ENCODE data around the gene BCDIN3D.
"Not testable (repeated sequence)": the region's sequence is repeated elsewhere in the genome, so short reads cannot be mapped to it uniquely, and the experiment has no call there.

BCDIN3D gene

GRCh38 chr12:49855890-49856289 is 13.0 kb upstream of the BCDIN3D start:
- DNase-seq (ENCODE audit: low read depth), result not testable (repeated sequence)

GRCh38 chr12:49854976-49855375 is 12.1 kb upstream of the BCDIN3D start:
- DNase-seq (ENCODE audit: low read depth), result no peak

- DNase-seq (ENCODE audit: low read depth), result no peak
Measured at GRCh38 chr12:49853671-49854070, 10.8 kb upstream of the BCDIN3D start.

- DNase-seq (ENCODE audit: low read depth), result no peak
Measured at GRCh38 chr12:49847161-49847560, 4.3 kb upstream of the BCDIN3D start.

- DNase-seq (ENCODE audit: low read depth), result no peak
Measured at GRCh38 chr12:49846032-49846431, 3.1 kb upstream of the BCDIN3D start.

GRCh38 chr12:49843876-49844437 is 1.1 kb upstream of the BCDIN3D start:
- DNase-seq (ENCODE audit: low read depth), result no peak

GRCh38 chr12:49843411-49843810 is 505 bp upstream of the BCDIN3D start:
- DNase-seq (ENCODE audit: low read depth), result no peak

GRCh38 chr12:49838973-49839633 is 3.8 kb downstream of the BCDIN3D start:
- DNase-seq (ENCODE audit: low read depth), result no peak

- no peak for DNase-seq (ENCODE audit: low read depth)
Measured at GRCh38 chr12:49832836-49833421, 10.0 kb downstream of the BCDIN3D start.

GRCh38 chr12:49831717-49832116 is 11.2 kb downstream of the BCDIN3D start:
- DNase-seq (ENCODE audit: low read depth), result no peak

GRCh38 chr12:49828133-49829091 is 14.5 kb downstream of the BCDIN3D start, which contains the start of gene NCKAP5L:
Gene NCKAP5L, minus strand, starts transcription at chr12:49828413. Its CDS starts 24,369 bp downstream, at chr12:49804044.
- peak; percentile 77 for DNase-seq (ENCODE audit: low read depth)

- no peak for DNase-seq (ENCODE audit: low read depth)
Measured at GRCh38 chr12:49827401-49828099, 15.4 kb downstream of the BCDIN3D start.

GRCh38 chr12:49827051-49827400 is 15.9 kb downstream of the BCDIN3D start:
- DNase-seq (ENCODE audit: low read depth), result no peak

GRCh38 chr12:49825971-49826421 is 16.9 kb downstream of the BCDIN3D start:
- no peak for DNase-seq (ENCODE audit: low read depth)

- DNase-seq (ENCODE audit: low read depth), result no peak
Measured at GRCh38 chr12:49825360-49825970, 17.4 kb downstream of the BCDIN3D start.

- no peak for DNase-seq (ENCODE audit: low read depth)
Measured at GRCh38 chr12:49824895-49825294, 18.0 kb downstream of the BCDIN3D start.

- no peak for DNase-seq (ENCODE audit: low read depth)
Measured at GRCh38 chr12:49824416-49824815, 18.5 kb downstream of the BCDIN3D start.

- DNase-seq (ENCODE audit: low read depth), result no peak
Measured at GRCh38 chr12:49823951-49824350, 19.0 kb downstream of the BCDIN3D start.

- DNase-seq (ENCODE audit: low read depth), result no peak
Measured at GRCh38 chr12:49823350-49823749, 19.6 kb downstream of the BCDIN3D start.

- DNase-seq (ENCODE audit: low read depth), result no peak
Measured at GRCh38 chr12:49821373-49822287, 21.3 kb downstream of the BCDIN3D start.
